BE2C (cell line): ENCODE measurements around the gene PAX3.

Experiments
- DNase-seq: peaks from one replicate; pipeline ENCODE4 v3.0.0-alpha.2; 2020
- H3K27me3 ChIP-seq: fragments of 250-450 bp; sonication (Bioruptor Pico); 2 replicates; pipeline ENCODE4 v1.5.1; 2020; ENCODE audit warnings: mild to moderate bottlenecking
- H3K36me3 ChIP-seq: fragments of 250-450 bp; sonication (Bioruptor Pico); 2 replicates; pipeline ENCODE4 v1.5.1; 2020; ENCODE audit warnings: mild to moderate bottlenecking
- H3K4me1 ChIP-seq: fragments of 250-450 bp; sonication (Bioruptor Pico); 2 replicates; pipeline ENCODE4 v1.5.1; 2020
- H3K4me3 ChIP-seq: 2 replicates; pipeline ENCODE4 v1.5.1; 2011; ENCODE audit warnings: low read depth, low read length
- H3K9me3 ChIP-seq: fragments of 250-450 bp; sonication (Bioruptor Pico); 2 replicates; pipeline ENCODE4 v1.5.1; 2020
- CTCF ChIP-seq: IDR thresholded peaks from 2 replicates; pipeline ENCODE4 v1.5.1; 2012; ENCODE audit warnings: mild to moderate bottlenecking, low read depth, low read length

PAX3 gene

GRCh38 chr2:222333397-222333796 is 34.6 kb upstream of the PAX3 start:
- Histone ChIP-seq H3K4me1 (peaks cover 9% of the 10 kb centered on the region), H3K27me3 (no peaks in the 10 kb centered on the region), H3K9me3 (no peaks in the 10 kb centered on the region), H3K36me3 (no peaks in the 10 kb centered on the region), H3K4me3 (no peak overlapping the region)
- DNase-seq: no peak
- TF ChIP-seq CTCF: no peak

GRCh38 chr2:222332116-222332515 is 33.3 kb upstream of the PAX3 start:
- H3K4me1 ChIP-seq: peaks cover 8% of the 10 kb centered on the region
- H3K27me3 ChIP-seq: no peaks in the 10 kb centered on the region
- no peak for TF ChIP-seq CTCF
- H3K9me3 ChIP-seq: no peaks in the 10 kb centered on the region
- DNase-seq: no peak
- no peaks in the 10 kb centered on the region for H3K36me3 ChIP-seq
- no peak overlapping the region for H3K4me3 ChIP-seq

- no peak for DNase-seq
- H3K4me1 ChIP-seq: no peaks in the 10 kb centered on the region; the same call in none of the 2 replicates
- H3K27me3 ChIP-seq: no peaks in the 10 kb centered on the region
- no peak for TF ChIP-seq CTCF
- H3K9me3 ChIP-seq: no peaks in the 10 kb centered on the region
- no peak overlapping the region for H3K4me3 ChIP-seq
- no peaks in the 10 kb centered on the region for H3K36me3 ChIP-seq
Measured at GRCh38 chr2:222330910-222331309, 32.1 kb upstream of the PAX3 start.

GRCh38 chr2:222322236-222322635 is 23.4 kb upstream of the PAX3 start:
- no peak for TF ChIP-seq CTCF
- Histone ChIP-seq H3K27me3 (no peaks in the 10 kb centered on the region), H3K4me3 (no peak overlapping the region), H3K9me3 (no peaks in the 10 kb centered on the region), H3K36me3 (no peaks in the 10 kb centered on the region), H3K4me1 (peaks cover 12% of the 10 kb centered on the region)
- DNase-seq: no peak

- H3K27me3 ChIP-seq: no peaks in the 10 kb centered on the region
- H3K4me3 ChIP-seq: peak overlapping the region; percentile 74
- DNase-seq: peak; percentile 89
- H3K4me1 ChIP-seq: peaks cover 12% of the 10 kb centered on the region
- H3K9me3 ChIP-seq: no peaks in the 10 kb centered on the region
- TF ChIP-seq CTCF: no peak
- no peaks in the 10 kb centered on the region for H3K36me3 ChIP-seq
Measured at GRCh38 chr2:222320436-222321395, 21.9 kb upstream of the PAX3 start.
